GM12891 (cell line): Measurements from ENCODE around the gene TKTL1.

Experiments
- PAX5 ChIP-seq: IDR thresholded peaks from 2 replicates; pipeline ENCODE4 v1.6.1; 2011; ENCODE audit warnings: low read length, moderate library complexity, mild to moderate bottlenecking; ENCODE audit not compliant: insufficient read depth, severe bottlenecking
- POLR2A ChIP-seq: IDR thresholded peaks from 2 replicates; pipeline ENCODE4 v1.6.1; 2011; ENCODE audit warnings: low read depth, low read length, control low read depth
- POLR2AphosphoS5 ChIP-seq: IDR thresholded peaks from 2 replicates; pipeline ENCODE4 v1.6.1; 2011; ENCODE audit warnings: low read depth, low read length, control low read depth
- TAF1 ChIP-seq: IDR thresholded peaks from 2 replicates; pipeline ENCODE4 v1.6.1; 2011; ENCODE audit warnings: low read depth, low read length, control low read depth

- TF ChIP-seq TAF1 = no peak
- TF ChIP-seq POLR2A = no peak
- TF ChIP-seq PAX5 = no peak
- no peak for TF ChIP-seq POLR2AphosphoS5
Observed at GRCh38 chrX:154373340-154374306, 78.0 kb downstream of the TKTL1 start.
